ENCODE results near the gene TOR1A.
"Not testable (repeated sequence)": the region's sequence is repeated elsewhere in the genome, so short reads cannot be mapped to it uniquely, and the experiment has no call there.

Gene TOR1A

GRCh38 chr9:129816501-129817435 is 7.2 kb downstream of the TOR1A start:
- DNase-seq = no peak

GRCh38 chr9:129815278-129815677 is 8.7 kb downstream of the TOR1A start:
- no peak for DNase-seq

- DNase-seq = no peak
Observed at GRCh38 chr9:129814432-129815223, 9.3 kb downstream of the TOR1A start.

DNA sequence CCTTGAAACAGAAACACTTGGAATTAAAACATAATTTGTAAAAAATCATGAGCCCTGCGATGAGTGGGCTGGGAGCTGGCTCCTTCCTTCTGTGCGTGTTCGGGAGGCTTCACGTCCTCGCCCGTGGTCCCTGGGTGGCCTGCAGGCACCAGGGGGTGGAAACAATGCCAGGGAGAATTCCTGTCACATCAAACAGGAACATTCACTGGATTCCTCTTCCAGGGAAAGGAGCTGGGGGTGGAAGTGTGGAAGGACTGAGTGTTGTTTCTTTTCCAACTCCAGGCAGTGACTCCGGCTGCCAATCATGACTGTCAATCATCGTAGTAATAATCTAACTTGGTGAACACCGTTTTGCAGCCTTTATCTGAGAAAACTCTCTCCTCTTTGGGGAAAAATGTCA is 10.3 kb downstream of the TOR1A start:
- DNase-seq = no peak

GRCh38 chr9:129812385-129812784 is 11.6 kb downstream of the TOR1A start:
- no peak for DNase-seq

GRCh38 chr9:129811967-129812363 is 12.0 kb downstream of the TOR1A start:
- no peak for DNase-seq

GRCh38 chr9:129810788-129811187 is 13.1 kb downstream of the TOR1A start:
- DNase-seq = no peak

GRCh38 chr9:129810116-129810515 is 13.8 kb downstream of the TOR1A start:
- no peak for DNase-seq

DNA sequence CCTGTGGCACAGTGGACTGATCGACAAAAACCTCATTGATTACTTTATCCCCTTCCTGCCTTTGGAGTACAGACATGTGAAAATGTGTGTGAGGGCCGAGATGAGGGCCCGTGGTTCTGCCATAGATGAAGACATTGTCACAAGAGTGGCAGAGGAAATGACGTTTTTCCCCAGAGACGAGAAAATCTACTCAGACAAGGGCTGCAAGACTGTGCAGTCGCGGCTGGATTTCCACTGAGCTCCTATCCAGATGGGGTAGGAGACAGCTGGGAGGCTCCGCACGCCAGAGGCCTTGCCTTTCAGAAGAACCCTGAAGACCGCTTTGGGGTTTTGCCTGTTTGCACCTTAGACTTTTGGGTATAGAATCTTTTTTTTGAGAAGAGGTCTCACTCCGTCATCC is 14.6 kb downstream of the TOR1A start:
- no peak for DNase-seq

DNA sequence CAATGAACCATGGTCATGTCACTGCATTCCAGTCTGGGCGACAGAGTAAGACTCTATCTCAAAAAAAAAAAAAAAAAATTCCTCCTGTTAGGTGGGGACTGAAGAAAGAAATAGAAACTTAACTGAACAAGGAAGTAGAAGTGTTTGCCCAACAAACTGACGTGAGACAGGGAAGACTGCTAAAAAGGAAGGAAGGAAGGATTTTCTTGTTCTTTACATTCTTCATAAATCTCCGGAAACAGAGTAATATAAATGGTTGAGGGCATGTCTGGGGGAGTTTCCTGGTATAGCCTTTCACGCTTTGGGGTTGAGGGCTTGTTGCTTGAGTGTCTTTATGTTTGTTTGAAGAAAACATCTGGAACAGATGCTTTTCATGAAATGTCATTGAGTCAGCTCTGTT is 17.9 kb downstream of the TOR1A start:
- no peak for DNase-seq

DNA sequence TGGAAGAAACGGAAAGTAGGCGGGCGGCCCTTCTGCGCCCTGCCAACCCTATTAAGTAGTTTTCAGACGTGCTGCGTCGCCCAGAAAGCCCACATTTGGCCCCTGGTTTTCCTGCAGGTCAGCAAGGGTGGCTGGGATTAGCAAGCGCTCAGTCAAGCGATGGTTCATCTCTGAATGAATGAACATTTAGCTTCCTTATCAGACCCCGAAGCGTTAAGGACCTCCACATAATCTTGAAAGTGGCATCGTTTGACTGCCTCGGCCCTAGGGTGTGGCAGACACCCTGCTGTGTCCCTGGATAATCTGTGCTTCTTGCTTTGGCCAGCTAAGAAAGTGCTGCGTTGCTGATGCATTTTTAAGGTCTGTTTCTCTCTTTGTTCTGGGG is 20.3 kb downstream of the TOR1A start:
- no peak for DNase-seq

- peak; percentile 84 for DNase-seq
Observed at GRCh38 chr9:129802833-129803675, 20.9 kb downstream of the TOR1A start, which contains the start of gene TOR1B. Gene TOR1B, plus strand, starts transcription at chr9:129803184. Its CDS starts 29 bp downstream, at chr9:129803213.

- DNase-seq = no peak
Observed at GRCh38 chr9:129801504-129801903, 22.4 kb downstream of the TOR1A start.

- no peak for DNase-seq
Observed at GRCh38 chr9:129798973-129799372, 25.0 kb downstream of the TOR1A start.

- not testable (repeated sequence) for DNase-seq
Observed at GRCh38 chr9:129796029-129796428, 27.9 kb downstream of the TOR1A start.

- DNase-seq = no peak
Observed at GRCh38 chr9:129794549-129794948, 29.4 kb downstream of the TOR1A start.

- no peak for DNase-seq
Observed at GRCh38 chr9:129786481-129786880, 37.5 kb downstream of the TOR1A start.

DNA sequence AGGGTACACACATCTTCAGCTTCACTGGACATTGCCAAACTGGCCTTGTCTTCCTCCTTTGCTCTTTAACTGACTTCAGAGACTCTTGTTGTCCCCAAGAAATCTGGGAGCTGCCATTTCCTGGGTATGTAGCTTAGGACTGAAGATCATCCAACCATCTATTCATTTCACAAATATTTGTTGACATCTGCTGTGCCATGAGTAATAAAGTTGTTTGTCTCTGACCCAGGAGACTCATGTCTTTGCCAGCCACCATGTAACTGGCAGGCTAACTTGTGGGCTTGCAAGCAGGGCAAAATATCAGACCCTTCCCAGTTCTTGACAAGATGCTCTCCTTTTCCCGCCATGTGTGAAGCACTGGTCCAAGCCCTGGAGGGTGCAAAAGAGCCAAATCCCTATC is 38.1 kb downstream of the TOR1A start:
- DNase-seq = no peak

- DNase-seq = not testable (repeated sequence)
Observed at GRCh38 chr9:129784970-129785369, 39.0 kb downstream of the TOR1A start.

GRCh38 chr9:129783516-129784361 is 40.2 kb downstream of the TOR1A start:
- peak; percentile 50 for DNase-seq

GRCh38 chr9:129781981-129782380 is 42.0 kb downstream of the TOR1A start:
- peak; percentile 44 for DNase-seq

DNA sequence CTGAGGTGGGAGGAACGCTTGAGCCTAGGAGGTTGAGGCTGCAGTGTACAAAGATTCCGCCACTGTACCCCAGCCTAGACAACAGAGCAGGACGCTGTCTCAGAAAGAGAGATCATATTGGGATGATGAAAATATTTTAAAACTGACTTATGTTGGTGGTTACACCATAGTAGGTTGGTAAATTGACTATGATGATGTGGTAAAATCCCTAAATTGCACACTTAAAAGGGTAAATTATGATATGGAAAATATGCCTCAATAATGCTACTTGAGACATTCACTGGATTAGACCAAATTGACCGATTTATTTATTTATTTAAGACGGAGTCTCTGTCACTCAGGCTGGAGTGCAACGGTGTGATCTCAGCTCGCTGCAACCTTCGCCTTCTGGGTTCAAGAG is 42.8 kb downstream of the TOR1A start:
- DNase-seq = no peak
